HepG2 (cell line): Measurements from ENCODE around the gene RPS6KA5. TPM values are rescaled to one million over a fixed set of nuclear protein-coding genes. Genes with fewer than 3 reads are reported as not detected.

Source experiments
- ATAC-seq: fragments of 200-7000 bp; cut with Tn5 transposase; 3 replicates; pipeline ENCODE4 v1.9.1; 2020; ENCODE audit warnings: mild to moderate bottlenecking, moderate library complexity
- BruUV-seq: library from RNA; stranded (reverse); fragments of 400-500 nt; replicated peaks from 2 replicates; lab custom pipeline; 2021; lab: Mats Ljungman, UMichigan
- CTCF ChIA-PET: fragments of 300-600 bp; formaldehyde crosslinking; extraction: SDS; loops from one replicate; lab custom pipeline; 2021; ENCODE audit warnings: low total read pairs, inconsistent platforms, low intra/inter-chr PET ratio; lab: Yijun Ruan, JAX
- POLR2A ChIA-PET: fragments of 350-600 bp; sonication (Branson Sonifier 250); formaldehyde crosslinking; loops from one replicate; lab custom pipeline; 2020; ENCODE audit warnings: antibody characterized with exemption, inconsistent platforms; lab: Yijun Ruan, JAX
- DNase-seq: peaks from one replicate; pipeline ENCODE4 v3.0.0-alpha.2; 2015; ENCODE audit warnings: low spot score
- FAIRE-seq: peaks from 3 replicates; lab custom pipeline; 2011; peaks lifted over from hg19 to GRCh38; lab: Jason Lieb, UNC
- H2AFZ ChIP-seq: one replicate; pipeline ENCODE4 v1.6.1; 2011; ENCODE audit warnings: low read length, inconsistent platforms
- H3K27ac ChIP-seq: fragments of 300-600 bp; 3 replicates; pipeline ENCODE4 v1.8.0; 2011; ENCODE audit warnings: mixed run types, mild to moderate bottlenecking, mixed read lengths, low read length, inconsistent platforms; ENCODE audit not compliant: insufficient read depth; ENCODE audit errors: extremely low read length
- H3K27me3 ChIP-seq, 2 experiments: fragments of 200-600 bp in 1 of 2; 2 replicates in 1 of 2; 3 replicates in 1 of 2; pipeline versions ENCODE4 v1.6.0 to v1.8.0; 2011; ENCODE audit warnings: low read length in 2 of 2, mild to moderate bottlenecking in 2 of 2, moderate library complexity in 2 of 2, inconsistent platforms in 1 of 2; ENCODE audit not compliant: insufficient read depth in 2 of 2, control insufficient read depth in 1 of 2
- H3K36me3 ChIP-seq, 2 experiments: fragments of 200-600 bp in 1 of 2; replicated peaks in 1 of 2; 2 replicates in 1 of 2; 3 replicates in 1 of 2; pipeline versions ENCODE4 v1.5.1 to v1.8.0; 2011; ENCODE audit warnings: low read length in 2 of 2, inconsistent platforms in 1 of 2; ENCODE audit not compliant: insufficient read depth in 2 of 2, control insufficient read depth in 1 of 2
- H3K4me1 ChIP-seq: 2 replicates; pipeline ENCODE4 v1.5.1; 2012; ENCODE audit warnings: low read length, inconsistent platforms; ENCODE audit not compliant: insufficient read depth
- H3K4me2 ChIP-seq: 2 replicates; pipeline ENCODE4 v1.6.0; 2011; ENCODE audit warnings: low read depth, low read length, inconsistent platforms
- H3K4me3 ChIP-seq, 3 experiments: fragments of 200-600 bp in 1 of 3; sonication (generic), shearing (Covaris generic) in 1 of 3; replicated peaks in 1 of 3; 2 replicates each; pipeline ENCODE4 v1.5.1; 2011 to 2016; ENCODE audit warnings: low read length in 3 of 3, inconsistent platforms in 2 of 3, low read depth in 2 of 3, mild to moderate bottlenecking in 2 of 3, control low read depth in 1 of 3, mixed read lengths in 1 of 3; ENCODE audit not compliant: insufficient read depth in 1 of 3
- H3K79me2 ChIP-seq: one replicate; pipeline ENCODE4 v1.6.1; 2011; ENCODE audit warnings: low read length, inconsistent platforms; ENCODE audit not compliant: insufficient read depth
- H3K9ac ChIP-seq: 2 replicates; pipeline ENCODE4 v1.6.0; 2011; ENCODE audit warnings: mild to moderate bottlenecking, low read depth, low read length, inconsistent platforms; ENCODE audit not compliant: insufficient read depth
- H3K9me3 ChIP-seq: 2 replicates; pipeline ENCODE4 v1.5.1; 2012; ENCODE audit warnings: mild to moderate bottlenecking, low read length
- H4K20me1 ChIP-seq: 2 replicates; pipeline ENCODE4 v1.6.0; 2011; ENCODE audit warnings: inconsistent platforms, mild to moderate bottlenecking, low read length, moderate library complexity; ENCODE audit not compliant: insufficient read depth
- CHD2 ChIP-seq: IDR thresholded peaks from 2 replicates; pipeline ENCODE4 v1.6.1; 2011; ENCODE audit warnings: low read depth, low read length, improper control_type of control experiment
- ERF ChIP-seq: IDR thresholded peaks from 2 replicates; pipeline ENCODE4 v1.6.1; 2018; ENCODE audit warnings: missing biosample characterization, missing genetic modification reagents
- KMT2A ChIP-seq: sonication (generic); formaldehyde crosslinking; IDR thresholded peaks from 2 replicates; pipeline ENCODE4 v1.4.0; 2020; ENCODE audit warnings: missing genetic modification reagents
- SALL2 ChIP-seq: sonication (generic); formaldehyde crosslinking; IDR thresholded peaks from 2 replicates; pipeline ENCODE4 v1.8.1; 2023; ENCODE audit warnings: mild to moderate bottlenecking, missing genetic modification reagents, inconsistent platforms
- ZBTB21 ChIP-seq: sonication (generic); formaldehyde crosslinking; IDR thresholded peaks from 2 replicates; pipeline ENCODE4 v1.4.0; 2020; ENCODE audit warnings: missing genetic modification reagents
- ZNF136 ChIP-seq: sonication (generic); formaldehyde crosslinking; IDR thresholded peaks from 2 replicates; pipeline ENCODE4 v1.8.1; 2022; ENCODE audit warnings: low read depth, mild to moderate bottlenecking, moderate library complexity, missing genetic modification reagents
- WGBS: methylation state at CpG from one replicate; pipeline ENCODE4 v1.1.6; 2017; ENCODE audit warnings: low lambda C conversion rate; 5-methylcytosine and 5-hydroxymethylcytosine counted together
- in situ Hi-C: cut with HindIII; loops from 2 replicates; pipeline ENCODE4 v1.10.0; 2017; ENCODE audit warnings: low pct_unique_long_range_greater_than_20kb; ENCODE audit not compliant: extremely low pct_ligation_motif_present
- intact Hi-C: fragments of 100-400 bp; cut with micrococcal nuclease; formaldehyde crosslinking; loops from one replicate; pipeline ENCODE4 v1.10.0; 2022; ENCODE audit not compliant: unreplicated experiment
- polyA plus RNA-seq, 8 experiments: library from polyadenylated mRNA; depleted of rRNA in 3 of 8; stranded (reverse) in 7 of 8; unstranded in 1 of 8; fragments of >200 nt; fragmentation: Illumina TruSeq in 4 of 8; extraction: Trizol in 4 of 8; gene quantifications; 2 replicates each; pipeline versions ENCODE4 v1.2.1 to v1.2.3, GENCODE V29; 2011 to 2016; ENCODE audit warnings: low read depth in 4 of 8, missing spikeins in 1 of 8, mixed read lengths in 1 of 8; ENCODE audit not compliant: insufficient read depth in 1 of 8
- total RNA-seq, 5 experiments: library from RNA; depleted of rRNA; stranded (reverse); fragments of >200 nt; fragmentation: Illumina TruSeq; extraction: Trizol; gene quantifications; 2 replicates each; pipeline ENCODE4 v1.2.3, GENCODE V29; 2016; ENCODE audit warnings: low read depth in 1 of 5
- TF ChIP-seq, protein P1 (sequence below): sonication (generic); formaldehyde crosslinking; IDR thresholded peaks from 2 replicates; pipeline ENCODE4 v1.4.0; 2020; ENCODE audit warnings: missing genetic modification reagents, borderline replicate concordance
- TF ChIP-seq, protein P2 (sequence below): sonication (generic); formaldehyde crosslinking; IDR thresholded peaks from 2 replicates; pipeline ENCODE4 v1.8.0; 2022; ENCODE audit warnings: mild to moderate bottlenecking, missing genetic modification reagents, moderate library complexity
- TF ChIP-seq, protein P3 (sequence below): sonication (generic); formaldehyde crosslinking; IDR thresholded peaks from 2 replicates; pipeline ENCODE4 v1.8.0; 2022; ENCODE audit warnings: missing genetic modification reagents, mild to moderate bottlenecking, inconsistent platforms, borderline replicate concordance
- TF ChIP-seq, protein P4 (sequence below): sonication (generic); formaldehyde crosslinking; IDR thresholded peaks from 2 replicates; pipeline ENCODE4 v1.9.0; 2021; ENCODE audit warnings: mild to moderate bottlenecking, missing genetic modification reagents
- TF ChIP-seq, protein P5 (sequence below): sonication (generic); formaldehyde crosslinking; IDR thresholded peaks from 2 replicates; pipeline ENCODE4 v1.5.1; 2020; ENCODE audit warnings: missing genetic modification reagents, mild to moderate bottlenecking, borderline replicate concordance

Gene RPS6KA5
- total and polyA plus RNA-seq, 2 of the 13 experiments (the other 11 are each of a cell fraction or from before 2014, with no cell fraction given) = 0.50 to 0.58 TPM

DNA sequence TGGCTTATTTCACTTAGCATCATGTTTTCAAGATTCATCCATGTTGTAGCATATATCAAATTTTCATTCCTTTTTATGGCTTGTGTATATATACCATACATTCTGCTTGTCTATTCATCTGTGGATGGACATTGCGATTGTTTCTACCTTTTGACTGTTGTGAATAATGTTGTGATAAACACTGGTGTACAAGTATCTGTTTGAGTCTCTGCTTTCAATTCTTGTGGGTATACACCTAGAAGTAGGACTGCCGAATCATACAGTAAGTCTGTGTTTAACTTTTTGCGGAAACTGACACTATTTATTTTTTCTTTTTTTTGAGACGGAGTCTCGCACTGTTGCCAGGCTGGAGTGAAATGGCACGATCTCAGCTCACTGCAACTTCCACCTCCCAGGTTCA is 19.6 kb upstream of the RPS6KA5 start:
- intact Hi-C loops = no loop called here
- no peak overlapping the region for H3K27ac ChIP-seq
- no peaks in the 10 kb centered on the region for H4K20me1 ChIP-seq
- peaks cover 9% of the 10 kb centered on the region; the same call in 1 of the 2 replicates for H3K4me1 ChIP-seq
- no peak overlapping the region for H3K9ac ChIP-seq
- FAIRE-seq = no peak
- H3K4me3 ChIP-seq = no peak overlapping the region
- H3K36me3 ChIP-seq = no peaks in the 10 kb centered on the region
- no peak overlapping the region for H3K4me2 ChIP-seq
- H3K79me2 ChIP-seq = no peaks in the 10 kb centered on the region
- H2AFZ ChIP-seq = no peak overlapping the region
- WGBS = 83% methylated on average over 6 of the region's 6 CpGs
- no peaks in the 10 kb centered on the region for H3K9me3 ChIP-seq
- DNase-seq = no peak
- no TSS peak for BruUV-seq
- POLR2A ChIA-PET = no interaction called here
- no peak for ATAC-seq
- H3K27me3 ChIP-seq = no peaks in the 10 kb centered on the region
- in situ Hi-C loops = no loop called here
- CTCF ChIA-PET = no interaction called here
- TF ChIP-seq SALL2 (CRISPR knock-in tag) (no peak), KMT2A (no peak), ZBTB21 (CRISPR knock-in tag) (no peak), ZNF136 (no peak), ERF (CRISPR knock-in tag) (no peak), CHD2 (no peak)
- TF ChIP-seq, protein P1, sequence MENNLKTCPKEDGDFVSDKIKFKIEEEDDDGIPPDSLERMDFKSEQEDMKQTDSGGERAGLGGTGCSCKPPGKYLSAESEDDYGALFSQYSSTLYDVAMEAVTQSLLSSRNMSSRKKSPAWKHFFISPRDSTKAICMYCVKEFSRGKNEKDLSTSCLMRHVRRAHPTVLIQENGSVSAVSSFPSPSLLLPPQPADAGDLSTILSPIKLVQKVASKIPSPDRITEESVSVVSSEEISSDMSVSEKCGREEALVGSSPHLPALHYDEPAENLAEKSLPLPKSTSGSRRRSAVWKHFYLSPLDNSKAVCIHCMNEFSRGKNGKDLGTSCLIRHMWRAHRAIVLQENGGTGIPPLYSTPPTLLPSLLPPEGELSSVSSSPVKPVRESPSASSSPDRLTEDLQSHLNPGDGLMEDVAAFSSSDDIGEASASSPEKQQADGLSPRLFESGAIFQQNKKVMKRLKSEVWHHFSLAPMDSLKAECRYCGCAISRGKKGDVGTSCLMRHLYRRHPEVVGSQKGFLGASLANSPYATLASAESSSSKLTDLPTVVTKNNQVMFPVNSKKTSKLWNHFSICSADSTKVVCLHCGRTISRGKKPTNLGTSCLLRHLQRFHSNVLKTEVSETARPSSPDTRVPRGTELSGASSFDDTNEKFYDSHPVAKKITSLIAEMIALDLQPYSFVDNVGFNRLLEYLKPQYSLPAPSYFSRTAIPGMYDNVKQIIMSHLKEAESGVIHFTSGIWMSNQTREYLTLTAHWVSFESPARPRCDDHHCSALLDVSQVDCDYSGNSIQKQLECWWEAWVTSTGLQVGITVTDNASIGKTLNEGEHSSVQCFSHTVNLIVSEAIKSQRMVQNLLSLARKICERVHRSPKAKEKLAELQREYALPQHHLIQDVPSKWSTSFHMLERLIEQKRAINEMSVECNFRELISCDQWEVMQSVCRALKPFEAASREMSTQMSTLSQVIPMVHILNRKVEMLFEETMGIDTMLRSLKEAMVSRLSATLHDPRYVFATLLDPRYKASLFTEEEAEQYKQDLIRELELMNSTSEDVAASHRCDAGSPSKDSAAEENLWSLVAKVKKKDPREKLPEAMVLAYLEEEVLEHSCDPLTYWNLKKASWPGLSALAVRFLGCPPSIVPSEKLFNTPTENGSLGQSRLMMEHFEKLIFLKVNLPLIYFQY (CRISPR knock-in tag) = no peak
- TF ChIP-seq, protein P2, sequence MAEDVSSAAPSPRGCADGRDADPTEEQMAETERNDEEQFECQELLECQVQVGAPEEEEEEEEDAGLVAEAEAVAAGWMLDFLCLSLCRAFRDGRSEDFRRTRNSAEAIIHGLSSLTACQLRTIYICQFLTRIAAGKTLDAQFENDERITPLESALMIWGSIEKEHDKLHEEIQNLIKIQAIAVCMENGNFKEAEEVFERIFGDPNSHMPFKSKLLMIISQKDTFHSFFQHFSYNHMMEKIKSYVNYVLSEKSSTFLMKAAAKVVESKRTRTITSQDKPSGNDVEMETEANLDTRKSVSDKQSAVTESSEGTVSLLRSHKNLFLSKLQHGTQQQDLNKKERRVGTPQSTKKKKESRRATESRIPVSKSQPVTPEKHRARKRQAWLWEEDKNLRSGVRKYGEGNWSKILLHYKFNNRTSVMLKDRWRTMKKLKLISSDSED = no peak
- TF ChIP-seq, protein P3, sequence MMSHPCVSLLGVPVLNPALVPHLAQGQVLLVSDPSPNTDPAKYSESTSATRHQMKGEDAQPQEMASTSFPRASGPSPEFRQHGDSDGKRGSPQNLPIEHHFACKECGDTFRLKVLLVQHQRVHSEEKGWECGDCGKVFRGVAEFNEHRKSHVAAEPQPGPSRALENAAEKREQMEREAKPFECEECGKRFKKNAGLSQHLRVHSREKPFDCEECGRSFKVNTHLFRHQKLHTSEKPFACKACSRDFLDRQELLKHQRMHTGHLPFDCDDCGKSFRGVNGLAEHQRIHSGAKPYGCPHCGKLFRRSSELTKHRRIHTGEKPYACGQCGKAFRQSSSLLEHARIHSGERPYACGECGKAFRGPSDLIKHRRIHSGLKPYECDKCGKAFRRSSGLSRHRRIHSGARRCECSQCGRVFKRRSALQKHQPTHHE (CRISPR knock-in tag) = no peak
- TF ChIP-seq, protein P4, sequence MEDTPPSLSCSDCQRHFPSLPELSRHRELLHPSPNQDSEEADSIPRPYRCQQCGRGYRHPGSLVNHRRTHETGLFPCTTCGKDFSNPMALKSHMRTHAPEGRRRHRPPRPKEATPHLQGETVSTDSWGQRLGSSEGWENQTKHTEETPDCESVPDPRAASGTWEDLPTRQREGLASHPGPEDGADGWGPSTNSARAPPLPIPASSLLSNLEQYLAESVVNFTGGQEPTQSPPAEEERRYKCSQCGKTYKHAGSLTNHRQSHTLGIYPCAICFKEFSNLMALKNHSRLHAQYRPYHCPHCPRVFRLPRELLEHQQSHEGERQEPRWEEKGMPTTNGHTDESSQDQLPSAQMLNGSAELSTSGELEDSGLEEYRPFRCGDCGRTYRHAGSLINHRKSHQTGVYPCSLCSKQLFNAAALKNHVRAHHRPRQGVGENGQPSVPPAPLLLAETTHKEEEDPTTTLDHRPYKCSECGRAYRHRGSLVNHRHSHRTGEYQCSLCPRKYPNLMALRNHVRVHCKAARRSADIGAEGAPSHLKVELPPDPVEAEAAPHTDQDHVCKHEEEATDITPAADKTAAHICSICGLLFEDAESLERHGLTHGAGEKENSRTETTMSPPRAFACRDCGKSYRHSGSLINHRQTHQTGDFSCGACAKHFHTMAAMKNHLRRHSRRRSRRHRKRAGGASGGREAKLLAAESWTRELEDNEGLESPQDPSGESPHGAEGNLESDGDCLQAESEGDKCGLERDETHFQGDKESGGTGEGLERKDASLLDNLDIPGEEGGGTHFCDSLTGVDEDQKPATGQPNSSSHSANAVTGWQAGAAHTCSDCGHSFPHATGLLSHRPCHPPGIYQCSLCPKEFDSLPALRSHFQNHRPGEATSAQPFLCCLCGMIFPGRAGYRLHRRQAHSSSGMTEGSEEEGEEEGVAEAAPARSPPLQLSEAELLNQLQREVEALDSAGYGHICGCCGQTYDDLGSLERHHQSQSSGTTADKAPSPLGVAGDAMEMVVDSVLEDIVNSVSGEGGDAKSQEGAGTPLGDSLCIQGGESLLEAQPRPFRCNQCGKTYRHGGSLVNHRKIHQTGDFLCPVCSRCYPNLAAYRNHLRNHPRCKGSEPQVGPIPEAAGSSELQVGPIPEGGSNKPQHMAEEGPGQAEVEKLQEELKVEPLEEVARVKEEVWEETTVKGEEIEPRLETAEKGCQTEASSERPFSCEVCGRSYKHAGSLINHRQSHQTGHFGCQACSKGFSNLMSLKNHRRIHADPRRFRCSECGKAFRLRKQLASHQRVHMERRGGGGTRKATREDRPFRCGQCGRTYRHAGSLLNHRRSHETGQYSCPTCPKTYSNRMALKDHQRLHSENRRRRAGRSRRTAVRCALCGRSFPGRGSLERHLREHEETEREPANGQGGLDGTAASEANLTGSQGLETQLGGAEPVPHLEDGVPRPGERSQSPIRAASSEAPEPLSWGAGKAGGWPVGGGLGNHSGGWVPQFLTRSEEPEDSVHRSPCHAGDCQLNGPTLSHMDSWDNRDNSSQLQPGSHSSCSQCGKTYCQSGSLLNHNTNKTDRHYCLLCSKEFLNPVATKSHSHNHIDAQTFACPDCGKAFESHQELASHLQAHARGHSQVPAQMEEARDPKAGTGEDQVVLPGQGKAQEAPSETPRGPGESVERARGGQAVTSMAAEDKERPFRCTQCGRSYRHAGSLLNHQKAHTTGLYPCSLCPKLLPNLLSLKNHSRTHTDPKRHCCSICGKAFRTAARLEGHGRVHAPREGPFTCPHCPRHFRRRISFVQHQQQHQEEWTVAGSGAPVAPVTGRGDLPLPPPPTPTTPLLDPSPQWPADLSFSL (CRISPR knock-in tag) = no peak
- TF ChIP-seq, protein P5, sequence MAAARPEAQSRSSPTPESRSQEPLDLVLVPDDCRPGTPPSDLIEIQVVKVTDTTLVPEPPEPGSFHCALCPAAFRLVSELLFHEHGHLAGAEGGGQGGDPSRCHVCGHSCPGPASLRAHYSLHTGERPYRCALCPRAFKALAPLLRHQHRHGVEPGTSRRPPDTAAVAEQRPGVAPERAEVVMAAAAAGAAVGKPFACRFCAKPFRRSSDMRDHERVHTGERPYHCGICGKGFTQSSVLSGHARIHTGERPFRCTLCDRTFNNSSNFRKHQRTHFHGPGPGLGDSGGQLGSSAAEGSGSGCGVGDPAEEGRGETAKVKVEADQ (CRISPR knock-in tag) = no peak
